GM18907 (cell line): Measurements from ENCODE around the gene TOP2A.
"Not testable (repeated sequence)": the region's sequence is repeated elsewhere in the genome, so short reads cannot be mapped to it uniquely, and the experiment has no call there.

Experiments used
- ATAC-seq: cut with Tn5 transposase; IDR thresholded peaks from one replicate; pipeline ENCODE4 v1.9.1; 2021; ENCODE audit warnings: mild to moderate bottlenecking, moderate library complexity; ENCODE audit not compliant: unreplicated experiment

Gene TOP2A

GRCh38 chr17:40433551-40434415 lies 16.1 kb upstream of the TOP2A start:
- no peak for ATAC-seq

GRCh38 chr17:40432864-40433528 lies 15.3 kb upstream of the TOP2A start:
- ATAC-seq, result no peak

GRCh38 chr17:40431231-40431602 lies 13.5 kb upstream of the TOP2A start:
- no peak for ATAC-seq

GRCh38 chr17:40430272-40431230 lies 12.9 kb upstream of the TOP2A start:
- no peak for ATAC-seq

GRCh38 chr17:40427002-40427491 lies 9.4 kb upstream of the TOP2A start:
- no peak for ATAC-seq

GRCh38 chr17:40425741-40426140 lies 8.0 kb upstream of the TOP2A start:
- ATAC-seq, result no peak

- ATAC-seq, result no peak
These were observed 5.4 kb upstream of the TOP2A start for GRCh38 chr17:40422990-40423633.

GRCh38 chr17:40419559-40420331 lies 2.0 kb upstream of the TOP2A start:
- no peak for ATAC-seq

- ATAC-seq, result no peak
These were observed 671 bp upstream of the TOP2A start for GRCh38 chr17:40418428-40418706.

- peak; percentile 11 for ATAC-seq
These were observed 463 bp downstream of the TOP2A start for GRCh38 chr17:40417258-40417608.

GRCh38 chr17:40416671-40417070 lies 1.0 kb downstream of the TOP2A start:
- ATAC-seq, result no peak

GRCh38 chr17:40415390-40415789 lies 2.3 kb downstream of the TOP2A start:
- no peak for ATAC-seq

- not testable (repeated sequence) for ATAC-seq
These were observed 3.4 kb downstream of the TOP2A start for GRCh38 chr17:40414312-40414711.

- no peak for ATAC-seq
These were observed 4.8 kb downstream of the TOP2A start for GRCh38 chr17:40412880-40413279.

GRCh38 chr17:40411821-40412220 lies 5.9 kb downstream of the TOP2A start:
- no peak for ATAC-seq

- no peak for ATAC-seq
These were observed 7.6 kb downstream of the TOP2A start for GRCh38 chr17:40410082-40410481.

GRCh38 chr17:40409540-40409939 lies 8.2 kb downstream of the TOP2A start:
- ATAC-seq, result not testable (repeated sequence)

GRCh38 chr17:40407460-40407859 lies 10.2 kb downstream of the TOP2A start:
- no peak for ATAC-seq

- no peak for ATAC-seq
These were observed 13.7 kb downstream of the TOP2A start for GRCh38 chr17:40404003-40404402.

- ATAC-seq, result no peak
These were observed 15.0 kb downstream of the TOP2A start for GRCh38 chr17:40402668-40403067.
